EH (cell line): ENCODE measurements around the gene RPGR.
A peak's percentile ranks its signal among the peaks of the same experiment; 100 is the strongest.

ENCODE experiments used
- DNase-seq: peaks from one replicate; pipeline ENCODE4 v3.0.0-alpha.2; 2015; ENCODE audit warnings: low read depth

Gene RPGR

GRCh38 chrX:38256019-38256418, 71.3 kb downstream of the RPGR start:
- no peak for DNase-seq

GRCh38 chrX:38249965-38250364, 77.3 kb downstream of the RPGR start:
- DNase-seq: peak; percentile 6

DNA sequence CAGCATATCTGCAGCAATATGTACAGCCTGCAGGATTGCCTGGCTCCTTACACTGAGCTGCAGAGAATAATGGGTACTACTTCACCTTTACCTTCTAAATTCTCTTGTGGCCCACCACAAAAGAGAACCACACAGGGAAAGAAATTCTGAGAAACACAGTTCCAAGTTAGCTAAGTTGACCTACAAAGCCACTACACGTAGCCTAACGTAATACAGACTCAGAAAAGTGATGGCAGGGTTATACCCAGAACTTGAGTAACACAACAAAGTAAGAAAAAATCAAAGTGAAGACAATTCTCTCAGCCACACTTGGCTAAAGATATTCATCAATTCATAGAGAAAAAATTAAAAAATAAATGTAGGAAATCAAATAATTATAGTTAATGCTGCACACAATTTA, 80.3 kb downstream of the RPGR start:
- DNase-seq: no peak

DNA sequence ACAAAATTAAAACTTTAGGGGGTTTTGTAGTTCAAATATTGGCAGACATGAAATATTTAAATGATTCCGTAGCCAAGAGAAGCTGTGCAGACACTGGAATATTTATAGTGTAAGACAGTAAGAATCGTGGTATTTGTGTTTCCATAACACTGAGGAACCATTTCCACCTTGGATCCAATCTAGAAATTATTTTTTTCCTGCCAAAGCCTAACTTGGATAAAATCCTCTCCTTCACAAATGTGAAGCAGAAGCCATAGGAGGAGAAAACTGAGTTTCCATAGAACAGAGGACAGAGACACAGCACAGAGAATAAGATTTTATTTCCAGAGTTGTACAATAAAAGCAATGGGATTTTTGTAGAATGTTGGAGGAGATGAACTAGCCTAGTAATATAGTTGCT, 86.8 kb downstream of the RPGR start:
- DNase-seq: no peak

GRCh38 chrX:38236901-38237615, 90.3 kb downstream of the RPGR start:
- DNase-seq: peak; percentile 54

DNA sequence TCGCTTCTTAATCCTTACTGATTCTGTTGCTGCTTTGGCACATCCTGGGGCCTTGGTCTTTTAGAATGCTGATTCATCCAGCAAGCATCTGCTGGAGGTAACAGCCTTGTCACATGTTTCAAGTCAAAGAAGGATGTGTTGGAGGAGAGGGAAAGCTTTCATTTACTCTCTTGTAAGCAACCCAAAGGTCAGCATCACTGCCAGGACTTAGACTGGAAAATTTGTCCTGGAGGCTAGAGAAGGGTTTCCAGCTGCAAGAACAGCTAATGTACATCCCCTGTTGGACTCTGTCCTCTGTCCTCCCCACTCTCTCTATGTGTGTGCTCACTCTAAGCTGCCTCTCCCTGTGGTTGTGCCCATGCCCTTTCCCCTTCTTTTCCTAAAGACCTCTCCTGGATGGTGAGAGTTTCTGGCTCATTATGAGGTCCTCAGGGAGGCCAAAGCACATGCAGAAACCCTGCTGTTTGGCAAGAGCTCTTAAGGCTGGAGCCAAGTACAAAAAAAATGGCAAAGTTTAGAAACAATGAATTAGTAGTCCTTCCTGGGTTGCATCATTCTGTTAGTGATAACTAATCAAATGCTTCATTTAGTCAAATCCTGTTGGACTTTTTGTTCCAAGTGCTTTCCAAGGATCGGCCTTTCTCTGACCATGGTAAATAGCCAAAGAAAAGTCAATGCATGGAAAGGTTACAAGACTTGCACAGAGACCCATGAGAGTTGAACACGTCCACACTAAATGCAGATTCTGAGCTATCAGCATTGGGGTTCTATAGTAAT, 93.2 kb downstream of the RPGR start:
- peak; percentile 80 for DNase-seq

DNA sequence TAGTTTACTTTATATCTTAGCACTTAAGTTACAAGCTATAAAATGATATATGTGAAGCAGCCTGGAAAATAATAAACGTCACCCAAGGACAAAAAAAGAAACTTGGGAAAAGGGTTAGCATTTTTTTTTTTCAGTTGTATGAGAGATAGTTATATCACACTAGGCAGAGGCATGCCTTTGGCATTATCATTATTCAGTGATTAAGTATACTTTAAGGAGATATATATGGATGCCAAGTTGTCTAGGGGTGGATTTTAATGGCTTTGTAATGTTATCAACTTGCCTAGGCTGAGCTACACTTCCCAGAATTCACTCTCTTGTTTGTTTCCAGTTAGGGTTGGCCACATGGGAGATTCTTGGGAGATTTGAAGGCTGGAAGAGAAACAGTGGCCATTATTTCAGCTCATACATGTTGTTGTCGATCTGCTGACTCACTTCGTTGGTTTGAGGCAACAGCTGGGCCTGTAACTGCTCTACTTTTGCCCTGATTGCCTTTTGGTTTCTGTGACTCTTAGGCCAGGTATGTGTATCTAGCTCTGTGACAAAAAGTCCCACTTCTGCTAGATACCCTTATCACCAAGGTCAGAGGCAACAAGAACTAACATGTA, 95.1 kb downstream of the RPGR start:
- DNase-seq: peak; percentile 46

GRCh38 chrX:38225093-38225492, 102.2 kb downstream of the RPGR start:
- DNase-seq: peak; percentile 30

- no peak for DNase-seq
These were observed 103.1 kb downstream of the RPGR start for GRCh38 chrX:38224160-38224559.

- DNase-seq: peak; percentile 6
These were observed 105.8 kb downstream of the RPGR start for GRCh38 chrX:38221391-38221929.

DNA sequence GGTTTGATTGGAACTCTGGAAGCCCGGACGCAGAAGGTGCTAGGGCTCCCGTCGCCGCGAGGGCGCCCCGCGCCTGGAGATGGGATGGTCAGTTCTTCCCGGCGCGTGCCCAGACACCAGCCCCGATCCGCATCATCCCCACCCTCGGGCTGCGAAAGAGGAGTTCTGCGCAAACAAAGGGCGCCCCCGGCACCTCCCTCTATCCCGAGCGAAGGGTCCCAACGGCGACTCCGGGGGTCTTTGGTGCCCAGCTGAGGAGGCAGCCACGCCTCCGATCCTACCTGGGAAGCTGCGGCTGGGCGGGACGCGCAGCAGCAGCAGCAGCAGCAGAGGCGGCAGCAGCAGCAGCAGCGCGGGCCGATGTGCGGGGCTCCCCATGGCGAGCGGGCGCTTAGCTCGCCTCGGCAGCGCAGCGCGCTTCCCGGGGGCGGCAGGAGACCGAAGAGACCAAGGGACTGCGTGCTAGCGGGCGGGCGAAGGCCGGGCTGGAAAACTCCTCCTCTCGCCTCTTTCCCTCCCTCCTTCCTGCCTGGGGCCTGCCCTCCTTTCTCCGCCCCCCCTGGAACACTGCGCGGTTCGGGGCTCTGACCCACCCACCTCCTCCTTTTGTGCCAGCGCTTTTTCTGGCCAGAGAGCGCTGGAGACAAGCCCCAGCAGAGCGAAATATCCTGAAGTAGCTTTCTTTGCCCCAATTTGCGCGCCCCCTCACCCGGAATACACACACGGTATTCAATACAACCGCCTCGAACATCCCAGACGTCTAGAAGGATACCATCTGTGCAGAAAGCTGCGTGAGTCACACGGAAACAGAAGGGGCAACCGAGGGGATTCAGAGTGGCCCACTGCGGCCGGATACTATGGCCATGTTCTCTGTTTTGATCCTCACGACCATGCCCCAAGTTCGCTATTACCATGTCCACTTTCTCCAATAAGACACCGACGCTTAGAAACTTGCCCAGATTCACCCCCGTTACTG, 106.6 kb downstream of the RPGR start, which contains the start of gene SRPX:
Gene SRPX (minus strand): TSS at position 457 of the 976 bp plus-strand sequence. CDS start 79 bp downstream, at position 378.
- peak; percentile 33 for DNase-seq

GRCh38 chrX:38220024-38220414, 107.3 kb downstream of the RPGR start:
- DNase-seq: peak; percentile 64
